HG03558 (cell line): ENCODE results near the gene SMARCD1.

Source experiments
- ATAC-seq: cut with Tn5 transposase; IDR thresholded peaks from one replicate; pipeline ENCODE4 v1.9.1; 2021; ENCODE audit warnings: moderate number of reproducible peaks; ENCODE audit not compliant: unreplicated experiment; ENCODE audit errors: extremely low read depth

SMARCD1 gene

DNA sequence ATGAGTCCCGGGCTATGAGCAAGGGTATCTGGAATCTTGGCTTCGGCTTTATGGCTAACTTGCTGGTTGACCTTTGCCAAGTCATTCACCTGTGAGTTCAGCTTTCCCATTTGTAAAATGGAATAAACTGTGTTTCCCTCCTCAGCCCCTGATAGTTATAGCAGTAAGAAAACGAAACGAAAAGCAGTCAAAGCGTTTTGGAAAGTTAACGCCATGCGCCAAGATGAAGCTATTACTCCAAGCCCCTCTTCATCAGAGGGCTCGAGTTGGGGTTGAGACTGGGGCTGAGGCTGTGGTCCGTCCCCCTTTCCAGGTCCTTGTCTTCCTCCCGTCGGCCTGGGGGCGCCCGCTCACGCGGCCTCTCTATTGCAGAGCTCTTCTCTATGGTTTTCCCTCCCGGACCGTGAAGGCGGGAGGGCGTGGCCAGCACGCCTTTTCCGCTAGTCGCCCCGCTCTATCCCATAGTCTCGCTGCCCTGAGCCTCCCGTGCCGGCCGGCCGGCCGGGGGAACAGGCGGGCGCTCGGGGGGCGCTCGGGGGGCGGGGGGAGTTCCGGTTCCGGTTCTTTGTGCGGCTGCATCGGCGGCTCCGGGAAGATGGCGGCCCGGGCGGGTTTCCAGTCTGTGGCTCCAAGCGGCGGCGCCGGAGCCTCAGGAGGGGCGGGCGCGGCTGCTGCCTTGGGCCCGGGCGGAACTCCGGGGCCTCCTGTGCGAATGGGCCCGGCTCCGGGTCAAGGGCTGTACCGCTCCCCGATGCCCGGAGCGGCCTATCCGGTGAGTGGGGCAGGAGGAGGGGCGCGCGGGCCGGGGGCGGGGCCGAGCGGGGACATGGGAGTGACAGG lies at the start of gene SMARCD1:
Gene SMARCD1 (plus strand): TSS at position 568 of the 840 bp plus-strand sequence. CDS start 28 bp downstream, at position 596.
- peak; percentile 60 for ATAC-seq

GRCh38 chr12:50038336-50038735 lies 46.8 kb upstream of the SMARCD1 start:
- no peak for ATAC-seq

DNA sequence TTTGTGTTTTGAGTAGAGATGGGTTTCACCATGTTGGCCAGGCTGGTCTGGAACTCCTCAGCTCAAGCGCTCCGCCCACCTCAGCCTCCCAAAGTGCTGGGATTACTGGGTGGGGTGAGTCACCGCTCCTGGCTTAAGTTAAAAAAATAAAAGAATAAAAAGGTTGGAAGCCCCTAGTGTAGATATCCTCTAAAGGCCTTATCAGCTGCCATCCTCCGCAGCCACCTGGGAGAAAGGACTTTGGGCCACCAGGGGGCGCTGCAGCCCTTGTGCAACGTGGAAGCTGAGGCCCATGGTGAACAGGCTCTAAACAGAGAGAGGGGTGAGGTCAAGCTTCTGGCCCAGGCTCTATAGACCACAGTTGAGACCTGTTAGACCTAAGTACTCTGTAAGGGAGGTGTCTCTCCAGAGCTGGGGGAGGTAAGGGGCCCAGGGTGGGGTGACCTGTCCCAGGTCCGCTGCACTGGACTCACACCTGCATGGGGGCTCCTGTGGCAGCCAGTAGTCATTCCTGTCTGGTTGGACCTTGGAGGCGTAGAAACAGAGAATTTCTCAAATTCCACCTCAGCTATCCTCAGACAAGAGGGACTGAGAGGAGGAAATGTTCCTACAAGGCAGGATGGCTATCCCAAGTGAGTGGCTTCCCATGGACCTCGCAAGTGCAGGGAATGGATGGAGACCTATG lies 45.8 kb upstream of the SMARCD1 start:
- no peak for ATAC-seq

- ATAC-seq = no peak
These were observed 44.5 kb upstream of the SMARCD1 start for GRCh38 chr12:50040657-50041056.

DNA sequence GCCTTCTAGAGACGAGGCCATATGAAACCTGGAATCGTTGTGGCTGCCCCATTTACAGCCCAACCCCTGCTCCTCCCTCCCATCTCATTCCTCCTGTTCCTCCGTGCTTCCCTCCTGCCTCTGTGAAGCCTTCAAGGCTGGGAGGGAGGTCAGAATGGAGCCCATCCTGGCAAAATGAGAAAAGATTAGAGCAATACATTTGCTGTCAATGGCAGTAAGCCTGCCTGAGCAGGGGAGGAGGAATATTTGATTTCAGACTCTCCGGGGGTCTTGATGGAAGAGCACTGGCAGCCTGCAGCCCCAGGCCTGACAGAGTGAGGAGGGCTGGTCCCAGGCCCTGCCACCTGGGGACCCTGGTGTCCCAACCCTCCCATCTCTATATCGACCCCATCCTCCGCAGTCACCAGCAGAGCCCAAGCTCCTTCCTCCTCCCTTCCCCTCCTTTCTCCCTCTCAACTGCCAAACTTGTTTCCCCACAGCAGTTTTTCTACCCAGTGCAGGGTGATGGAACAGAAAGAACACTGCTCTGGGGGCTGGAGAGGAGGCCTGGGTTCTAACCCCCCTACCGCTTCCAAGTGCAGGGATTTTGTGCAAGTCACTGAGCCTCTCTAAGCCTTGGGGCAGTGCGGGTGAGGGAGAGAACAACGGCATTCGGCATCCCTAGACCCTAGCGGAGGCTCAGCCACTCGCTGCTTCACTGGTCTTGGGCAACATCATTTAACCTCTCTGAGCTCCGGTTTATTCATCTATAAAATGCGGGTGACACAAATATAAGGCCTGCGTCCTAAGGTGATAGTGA lies 43.9 kb upstream of the SMARCD1 start:
- no peak for ATAC-seq

GRCh38 chr12:50041962-50042361 lies 43.2 kb upstream of the SMARCD1 start:
- no peak for ATAC-seq

DNA sequence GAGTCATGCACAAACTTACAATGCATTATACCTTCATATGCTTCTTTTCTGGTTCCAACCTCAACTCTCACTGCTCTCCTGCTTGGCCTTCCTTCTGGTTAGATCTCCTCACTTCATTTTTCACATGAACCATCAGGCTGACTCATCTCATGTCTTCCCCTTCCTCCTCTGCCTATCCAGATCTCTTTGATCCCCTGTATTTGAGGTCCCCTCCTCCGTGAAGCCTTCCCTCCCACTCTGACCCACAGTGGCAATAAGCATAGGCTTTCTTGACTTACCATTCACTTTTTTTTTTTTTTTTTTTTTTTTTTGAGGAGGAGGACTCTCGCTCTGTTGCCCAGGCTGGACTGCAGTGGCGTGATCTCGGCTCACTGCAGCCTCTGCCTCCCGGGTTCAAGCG lies 42.4 kb upstream of the SMARCD1 start:
- no peak for ATAC-seq

DNA sequence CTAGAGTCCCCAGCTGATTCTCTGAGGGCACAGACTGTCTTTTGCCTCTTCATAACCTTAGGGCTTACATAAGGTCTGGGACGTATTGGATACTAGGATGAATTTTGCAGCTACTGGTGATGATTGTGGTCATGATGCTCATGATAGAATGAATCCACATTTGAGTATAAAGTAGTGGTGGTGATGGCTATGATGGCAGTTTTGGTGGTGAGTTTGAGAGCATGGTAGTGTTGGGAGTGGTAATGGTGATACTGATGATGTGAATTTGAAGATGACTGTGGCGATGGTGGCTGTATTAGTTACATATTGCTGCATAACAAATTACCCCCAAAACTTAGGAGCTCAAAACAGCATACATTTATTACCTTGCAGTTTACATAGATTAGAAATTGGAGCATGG lies 41.8 kb upstream of the SMARCD1 start:
- no peak for ATAC-seq

- no peak for ATAC-seq
These were observed 41.3 kb upstream of the SMARCD1 start for GRCh38 chr12:50043854-50044253.

DNA sequence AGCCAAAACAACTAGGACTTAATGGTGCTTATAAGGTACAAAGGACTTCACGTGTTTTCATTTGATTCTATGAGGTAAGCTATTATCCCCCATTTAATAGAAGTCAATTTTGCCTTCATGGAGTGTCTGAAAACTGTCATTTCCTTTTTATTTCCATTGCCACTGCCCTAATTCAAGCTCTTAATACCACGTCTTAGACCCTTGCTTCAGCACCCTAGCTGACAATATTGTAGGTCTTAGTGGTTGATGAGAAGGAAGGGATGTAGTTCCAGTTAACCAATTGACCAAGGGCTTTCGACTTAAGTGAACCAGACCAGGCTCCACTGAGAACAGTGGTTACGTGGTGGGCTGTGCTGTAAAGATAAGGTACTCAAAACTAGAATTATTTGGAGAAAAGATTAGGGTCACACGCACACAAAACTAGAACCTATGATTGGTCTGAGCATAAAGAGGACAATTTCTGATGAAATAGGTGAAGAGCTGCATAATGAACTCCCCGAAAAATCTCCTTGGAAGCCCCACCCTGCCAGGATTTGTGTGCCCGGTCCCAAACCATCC lies 37.4 kb upstream of the SMARCD1 start:
- ATAC-seq = no peak

DNA sequence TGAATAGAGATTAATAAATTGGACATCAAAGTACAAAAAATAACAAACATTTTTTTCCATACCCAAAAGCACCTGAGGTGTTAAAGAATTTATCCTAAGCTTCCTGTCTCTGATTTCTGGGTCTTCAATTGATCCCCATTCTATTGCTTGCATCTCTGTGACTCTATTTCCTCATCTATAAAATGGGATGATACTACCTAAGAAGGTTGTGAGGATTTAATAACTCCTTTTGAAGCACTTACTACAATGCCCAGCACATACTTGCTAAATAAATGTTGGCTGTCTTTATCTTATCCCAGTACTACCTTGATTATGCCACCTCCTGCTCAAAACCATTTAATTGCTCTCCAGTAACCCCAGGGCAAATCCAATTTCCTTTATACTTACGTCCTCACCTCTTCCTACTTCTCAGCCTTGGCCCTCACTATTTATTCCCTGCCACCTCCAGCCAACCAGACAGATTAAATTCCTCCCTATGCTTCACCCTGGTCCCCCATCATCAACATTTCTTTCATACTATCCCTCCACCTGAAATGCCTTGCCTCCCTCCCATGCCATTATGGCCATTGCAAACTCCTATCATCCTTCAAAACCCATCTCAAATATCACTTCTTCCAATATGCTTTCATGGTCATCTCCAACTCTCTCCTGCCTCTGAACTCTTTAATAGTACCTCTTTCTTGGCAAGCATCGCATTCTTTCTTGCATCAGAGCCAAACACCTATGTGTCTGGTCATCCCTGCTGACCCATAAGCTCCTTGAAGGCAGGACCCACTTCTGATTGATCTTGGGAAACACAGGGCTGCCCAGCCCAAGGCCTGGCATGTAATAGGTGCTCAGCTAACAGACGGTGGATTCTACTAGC lies 35.7 kb upstream of the SMARCD1 start:
- no peak for ATAC-seq

- no peak for ATAC-seq
These were observed 35.1 kb upstream of the SMARCD1 start for GRCh38 chr12:50050119-50050385.

- no peak for ATAC-seq
These were observed 34.6 kb upstream of the SMARCD1 start for GRCh38 chr12:50050410-50051098.

DNA sequence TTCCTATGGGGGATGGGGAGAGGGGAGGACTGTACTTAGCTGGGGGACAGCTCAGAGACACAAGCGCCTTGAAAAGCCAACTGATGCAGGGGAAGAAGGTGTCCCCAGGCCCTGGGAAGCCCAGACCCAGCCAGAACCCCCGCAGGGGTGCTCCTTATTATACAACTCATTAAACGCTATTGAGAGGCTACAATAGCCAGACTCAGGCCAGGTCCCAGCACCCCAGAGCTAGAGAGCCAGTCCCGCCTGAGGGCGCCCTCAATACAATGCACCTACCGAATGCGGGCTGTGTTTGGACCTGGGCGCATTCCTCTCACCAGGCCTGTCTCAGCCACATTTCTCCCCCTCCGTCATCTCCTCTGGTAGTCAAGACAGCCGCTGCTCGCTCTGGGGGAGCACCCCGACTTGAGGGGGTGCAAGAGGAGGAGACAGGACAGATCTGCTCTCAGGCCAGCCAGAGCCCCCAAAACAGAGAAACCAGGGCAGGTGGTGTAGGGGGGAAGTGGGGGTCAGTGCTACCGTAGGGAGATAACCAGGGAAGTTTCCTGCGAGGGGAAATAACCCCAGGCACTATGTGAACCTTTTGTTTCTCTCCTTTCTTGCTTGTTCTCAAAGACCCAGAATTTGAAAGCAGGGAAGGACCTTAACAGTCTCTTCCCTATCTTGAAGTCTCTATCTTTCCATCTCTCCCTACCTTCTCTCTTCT lies 33.9 kb upstream of the SMARCD1 start:
- no peak for ATAC-seq

DNA sequence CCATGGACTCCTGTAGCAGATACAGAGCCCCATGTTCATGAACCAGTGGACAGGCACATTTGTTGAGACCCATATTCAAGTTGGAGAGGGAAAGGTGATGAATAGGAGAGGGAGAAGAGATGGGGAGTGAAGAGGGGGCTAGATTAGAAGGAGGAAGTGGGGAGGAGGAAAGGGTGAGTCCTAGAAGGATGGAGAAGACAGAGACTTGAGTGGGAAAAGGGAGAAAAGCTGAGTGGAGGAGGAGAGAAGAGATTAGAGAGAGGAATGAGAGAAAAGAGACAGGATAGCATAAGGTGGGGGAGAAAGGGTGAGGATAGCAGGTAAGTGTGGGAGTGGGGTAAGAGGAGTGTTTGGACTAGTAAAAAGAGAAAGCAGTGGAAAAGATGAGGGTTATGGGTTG lies 32.6 kb upstream of the SMARCD1 start:
- no peak for ATAC-seq

- ATAC-seq = no peak
These were observed 32.2 kb upstream of the SMARCD1 start for GRCh38 chr12:50052964-50053363.

- no peak for ATAC-seq
These were observed 31.6 kb upstream of the SMARCD1 start for GRCh38 chr12:50053583-50053982.

DNA sequence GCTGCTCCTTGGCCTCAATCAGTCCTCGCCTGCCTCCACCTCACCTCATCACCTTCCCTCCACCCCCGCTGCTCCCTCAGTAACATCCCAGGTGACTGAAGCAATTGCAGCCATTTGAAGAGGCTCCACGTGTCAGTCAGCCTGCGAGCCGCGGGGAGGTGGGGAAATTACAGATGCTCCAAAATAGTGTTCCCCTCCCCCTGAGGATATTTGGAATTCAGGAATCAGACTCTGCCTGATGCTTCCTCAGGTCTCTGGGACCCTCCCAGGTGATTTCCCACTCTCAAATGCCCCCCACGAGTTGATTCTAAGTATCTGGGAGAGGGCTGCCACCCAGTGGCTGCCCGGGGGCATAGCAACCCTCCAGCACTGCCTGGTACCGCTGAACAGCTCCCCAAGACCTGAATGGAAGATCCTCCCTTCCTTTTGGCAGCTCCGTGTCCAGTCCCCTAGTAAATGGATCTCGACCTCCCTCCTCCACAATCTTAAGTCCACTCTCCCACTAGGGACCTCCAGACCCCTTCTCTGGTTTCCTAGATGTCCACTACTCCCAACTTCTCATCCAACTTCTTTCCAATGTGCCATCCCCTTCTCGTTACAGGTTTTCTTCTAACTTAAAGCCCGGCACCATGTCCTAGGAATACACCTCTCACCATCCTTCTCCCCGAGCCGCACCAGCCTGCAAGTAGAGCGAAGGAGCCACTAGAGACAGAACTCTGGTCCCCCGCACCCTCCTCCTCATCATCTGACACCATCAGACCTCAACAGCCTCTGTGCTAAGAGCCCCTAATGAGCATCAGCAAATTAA lies 29.1 kb upstream of the SMARCD1 start:
- no peak for ATAC-seq
